ENCODE measurements around the gene RPP25. TPM values are rescaled to one million over a fixed set of nuclear protein-coding genes. Genes with fewer than 3 reads are reported as not detected.
"Not testable (repeated sequence)": the region's sequence is repeated elsewhere in the genome, so short reads cannot be mapped to it uniquely, and the experiment has no call there.

The RPP25 gene
- total RNA-seq, 1 experiment from 2014 or later = not detected

DNA sequence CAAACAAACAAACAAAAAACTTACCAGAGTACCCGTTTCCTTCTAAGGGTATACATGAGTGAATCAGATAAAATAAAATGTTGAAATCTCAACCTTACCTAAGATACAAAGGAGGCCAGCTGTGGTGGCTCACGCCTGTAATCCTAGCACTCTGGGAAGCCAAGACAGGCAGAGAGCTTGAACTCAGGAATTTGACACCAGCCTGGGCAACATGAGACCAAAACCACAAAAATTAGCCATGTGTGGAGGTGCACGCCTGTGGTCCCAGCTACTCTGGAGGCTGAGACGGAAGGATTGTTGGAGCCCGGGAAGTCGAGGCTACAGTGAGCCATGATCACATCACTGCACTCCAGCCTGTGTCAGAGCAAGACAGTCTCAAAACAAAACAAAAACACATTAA, 38.9 kb downstream of the RPP25 start:
- TF ChIP-seq, protein P1, sequence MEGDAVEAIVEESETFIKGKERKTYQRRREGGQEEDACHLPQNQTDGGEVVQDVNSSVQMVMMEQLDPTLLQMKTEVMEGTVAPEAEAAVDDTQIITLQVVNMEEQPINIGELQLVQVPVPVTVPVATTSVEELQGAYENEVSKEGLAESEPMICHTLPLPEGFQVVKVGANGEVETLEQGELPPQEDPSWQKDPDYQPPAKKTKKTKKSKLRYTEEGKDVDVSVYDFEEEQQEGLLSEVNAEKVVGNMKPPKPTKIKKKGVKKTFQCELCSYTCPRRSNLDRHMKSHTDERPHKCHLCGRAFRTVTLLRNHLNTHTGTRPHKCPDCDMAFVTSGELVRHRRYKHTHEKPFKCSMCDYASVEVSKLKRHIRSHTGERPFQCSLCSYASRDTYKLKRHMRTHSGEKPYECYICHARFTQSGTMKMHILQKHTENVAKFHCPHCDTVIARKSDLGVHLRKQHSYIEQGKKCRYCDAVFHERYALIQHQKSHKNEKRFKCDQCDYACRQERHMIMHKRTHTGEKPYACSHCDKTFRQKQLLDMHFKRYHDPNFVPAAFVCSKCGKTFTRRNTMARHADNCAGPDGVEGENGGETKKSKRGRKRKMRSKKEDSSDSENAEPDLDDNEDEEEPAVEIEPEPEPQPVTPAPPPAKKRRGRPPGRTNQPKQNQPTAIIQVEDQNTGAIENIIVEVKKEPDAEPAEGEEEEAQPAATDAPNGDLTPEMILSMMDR (IDR thresholded peaks at IDR 0.05; ENCODE audit: unreplicated experiment) = no peak
- CTCF ChIA-PET = no interaction called here
- intact Hi-C loops (cut with micrococcal nuclease) = no loop called here
- no peaks in the 10 kb centered on the region for H3K4me1 Mint-ChIP-seq (ENCODE audit: insufficient read depth, unreplicated experiment)
- no peak for DNase-seq (ENCODE audit: unreplicated experiment)
- no peak overlapping the region for H3K27ac Mint-ChIP-seq (ENCODE audit: low read depth, unreplicated experiment)
- POLR2A ChIA-PET = interaction anchor here (3.3 kb wide), 1 partner anchor 11 kb away, joined by 19 read pairs; the partner anchor contains the start of gene FAM219B
- no peaks in the 10 kb centered on the region for H3K9me3 Mint-ChIP-seq (ENCODE audit: unreplicated experiment)
- H3K36me3 Mint-ChIP-seq (ENCODE audit: insufficient read depth, unreplicated experiment) = peaks cover 97% of the 10 kb centered on the region
- H3K4me3 Mint-ChIP-seq (ENCODE audit: unreplicated experiment) = no peak overlapping the region
- no TSS peak for BruUV-seq (replicated peaks)
- no peaks in the 10 kb centered on the region for H3K27me3 Mint-ChIP-seq (ENCODE audit: insufficient read depth, unreplicated experiment)

DNA sequence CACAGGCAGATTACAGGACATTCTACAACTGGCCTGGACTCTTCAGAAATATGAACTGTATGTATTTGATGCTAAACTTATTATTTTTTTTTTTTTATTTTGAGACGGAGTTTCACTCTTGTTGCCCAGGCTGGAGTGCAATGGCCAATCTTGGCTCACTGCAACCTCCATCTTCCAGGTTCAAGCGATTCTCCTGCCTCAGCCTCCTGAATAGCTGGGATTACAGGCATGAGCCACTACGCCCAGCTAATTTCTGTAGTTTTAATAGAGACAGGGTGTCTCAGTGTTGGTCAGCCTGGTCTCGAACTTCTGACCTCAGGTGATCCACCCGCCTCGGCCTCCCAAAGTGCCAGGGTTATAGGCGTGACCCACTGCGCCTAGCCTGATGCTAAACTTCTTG, 42.8 kb downstream of the RPP25 start:
- CTCF ChIA-PET = interaction anchor here (2.6 to 4.5 kb wide), 2 partner anchors 13 to 37 kb away, joined by 6 to 27 read pairs; no protein-coding TSS in a partner anchor
- H3K27ac Mint-ChIP-seq (ENCODE audit: low read depth, unreplicated experiment); H3K27me3 Mint-ChIP-seq (ENCODE audit: insufficient read depth, unreplicated experiment); H3K9me3 Mint-ChIP-seq (ENCODE audit: unreplicated experiment); intact Hi-C loops (cut with micrococcal nuclease); H3K4me1 Mint-ChIP-seq (ENCODE audit: insufficient read depth, unreplicated experiment); BruUV-seq (replicated peaks); DNase-seq (ENCODE audit: unreplicated experiment); H3K4me3 Mint-ChIP-seq (ENCODE audit: unreplicated experiment): not testable (repeated sequence)
- POLR2A ChIA-PET = interaction anchor here (0.7 to 0.9 kb wide), 2 partner anchors 20 to 24 kb away, joined by 3 read pairs; partner anchors contain the start of gene COX5A
- peaks cover 66% of the 10 kb centered on the region for H3K36me3 Mint-ChIP-seq (ENCODE audit: insufficient read depth, unreplicated experiment)

DNA sequence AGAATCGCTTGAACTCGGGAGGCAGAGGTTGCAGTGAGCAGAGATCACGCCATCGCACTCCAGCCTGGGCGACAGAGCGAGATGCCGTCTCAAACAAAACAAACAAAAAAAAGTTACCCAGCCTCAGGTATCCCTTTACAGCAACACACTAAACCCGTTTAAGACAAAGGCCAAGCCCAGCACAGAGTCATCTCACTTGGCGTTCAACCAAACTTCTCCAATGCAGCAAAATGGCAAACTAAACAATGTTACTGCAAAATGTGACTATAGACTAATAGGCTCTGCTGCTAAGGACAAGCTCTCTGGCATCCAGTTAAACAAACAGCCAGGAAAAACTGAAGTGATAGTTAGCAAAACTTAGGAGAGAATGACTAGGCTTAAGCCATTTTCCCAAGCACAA, 43.5 kb downstream of the RPP25 start:
- BruUV-seq (replicated peaks) = TSS peak; percentile 19
- H3K4me3 Mint-ChIP-seq (ENCODE audit: unreplicated experiment) = no peak overlapping the region
- DNase-seq (ENCODE audit: unreplicated experiment) = no peak
- no peaks in the 10 kb centered on the region for H3K27me3 Mint-ChIP-seq (ENCODE audit: insufficient read depth, unreplicated experiment)
- H3K27ac Mint-ChIP-seq (ENCODE audit: low read depth, unreplicated experiment) = no peak overlapping the region
- H3K36me3 Mint-ChIP-seq (ENCODE audit: insufficient read depth, unreplicated experiment) = peaks cover 58% of the 10 kb centered on the region
- TF ChIP-seq, protein P1 (IDR thresholded peaks at IDR 0.05; ENCODE audit: unreplicated experiment) = no peak
- CTCF ChIA-PET = interaction anchor here (2.6 to 4.5 kb wide), 2 partner anchors 12 to 37 kb away, joined by 6 to 27 read pairs; no protein-coding TSS in a partner anchor
- H3K4me1 Mint-ChIP-seq (ENCODE audit: insufficient read depth, unreplicated experiment) = no peaks in the 10 kb centered on the region
- no peaks in the 10 kb centered on the region for H3K9me3 Mint-ChIP-seq (ENCODE audit: unreplicated experiment)
- POLR2A ChIA-PET = interaction anchor here (0.6 to 0.9 kb wide), 2 partner anchors 21 to 25 kb away, joined by 3 to 5 read pairs; partner anchors contain the start of gene COX5A
- intact Hi-C loops (cut with micrococcal nuclease) = no loop called here

DNA sequence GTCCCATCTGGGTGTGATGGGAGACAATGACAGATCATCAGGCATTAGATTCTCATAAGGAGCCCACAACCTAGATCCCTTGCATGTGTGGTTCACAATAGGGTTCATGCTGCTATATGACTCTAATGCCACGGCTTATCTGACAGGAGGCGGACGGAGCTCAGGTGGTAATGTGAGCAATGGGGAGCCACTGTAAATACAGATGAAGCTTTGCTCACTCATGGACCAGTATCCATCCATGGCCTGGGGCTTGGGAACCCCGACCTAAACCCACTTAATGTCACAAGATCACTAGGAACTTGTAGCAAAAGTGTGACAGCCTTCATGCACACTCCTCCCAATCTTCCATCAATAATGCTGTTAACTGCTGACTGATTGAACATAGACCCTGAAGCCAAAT, 47.9 kb downstream of the RPP25 start:
- ChIA-PET CTCF (interaction anchor here (0.6 to 1.4 kb wide), 3 partner anchors 18 to 137 kb away, joined by 3 to 10 read pairs (median 3); no protein-coding TSS in a partner anchor), POLR2A (interaction anchor here (1.2 to 2.6 kb wide), 3 partner anchors 13 to 292 kb away, joined by 3 to 16 read pairs (median 3); partner anchors contain the start of genes CLK3 and MPI)
- Mint-ChIP-seq H3K27ac (ENCODE audit: low read depth, unreplicated experiment) (no peak overlapping the region), H3K4me3 (ENCODE audit: unreplicated experiment) (no peak overlapping the region), H3K9me3 (ENCODE audit: unreplicated experiment) (no peaks in the 10 kb centered on the region), H3K4me1 (ENCODE audit: insufficient read depth, unreplicated experiment) (peaks cover 15% of the 10 kb centered on the region), H3K36me3 (ENCODE audit: insufficient read depth, unreplicated experiment) (peaks cover 35% of the 10 kb centered on the region), H3K27me3 (ENCODE audit: insufficient read depth, unreplicated experiment) (no peaks in the 10 kb centered on the region)
- no peak for DNase-seq (ENCODE audit: unreplicated experiment)
- BruUV-seq (replicated peaks) = no TSS peak
- TF ChIP-seq, protein P1 (IDR thresholded peaks at IDR 0.05; ENCODE audit: unreplicated experiment) = no peak
- intact Hi-C loops (cut with micrococcal nuclease) = no loop called here

All from MCF 10A (cell line).